Adipose tissue (tissue), 3 donors: Measurements from ENCODE around the gene AKAP12. TPM values are rescaled to one million over a fixed set of nuclear protein-coding genes. Genes with fewer than 3 reads are reported as not detected.
"Not testable (repeated sequence)": the region's sequence is repeated elsewhere in the genome, so short reads cannot be mapped to it uniquely, and the experiment has no call there.

Experiments used
- H3K27ac ChIP-seq: one replicate; pipeline ENCODE4 v1.5.1; 2013; ENCODE audit warnings: low read depth, low read length
- WGBS, 3 donors: extraction: QIAGEN DNeasy Blood & Tissue Kit; methylation state at CpG; one replicate each; pipeline ENCODE4 v1.1.7; 2013; 5-methylcytosine and 5-hydroxymethylcytosine counted together
- polyA plus RNA-seq, 3 donors: library from polyadenylated mRNA; stranded (reverse); fragments of 200-250 nt; gene quantifications; one replicate each; pipeline ENCODE4 v1.2.3, GENCODE V29; 2013
- donor health status: healthy with polysubstance abuse.
- donor health status: Bipolar disorder and iron deficiency.
- donor health status: healthy.

Gene AKAP12
- polyA plus RNA-seq, 3 donors, result 13.4 to 146 (median 56.7) TPM

DNA sequence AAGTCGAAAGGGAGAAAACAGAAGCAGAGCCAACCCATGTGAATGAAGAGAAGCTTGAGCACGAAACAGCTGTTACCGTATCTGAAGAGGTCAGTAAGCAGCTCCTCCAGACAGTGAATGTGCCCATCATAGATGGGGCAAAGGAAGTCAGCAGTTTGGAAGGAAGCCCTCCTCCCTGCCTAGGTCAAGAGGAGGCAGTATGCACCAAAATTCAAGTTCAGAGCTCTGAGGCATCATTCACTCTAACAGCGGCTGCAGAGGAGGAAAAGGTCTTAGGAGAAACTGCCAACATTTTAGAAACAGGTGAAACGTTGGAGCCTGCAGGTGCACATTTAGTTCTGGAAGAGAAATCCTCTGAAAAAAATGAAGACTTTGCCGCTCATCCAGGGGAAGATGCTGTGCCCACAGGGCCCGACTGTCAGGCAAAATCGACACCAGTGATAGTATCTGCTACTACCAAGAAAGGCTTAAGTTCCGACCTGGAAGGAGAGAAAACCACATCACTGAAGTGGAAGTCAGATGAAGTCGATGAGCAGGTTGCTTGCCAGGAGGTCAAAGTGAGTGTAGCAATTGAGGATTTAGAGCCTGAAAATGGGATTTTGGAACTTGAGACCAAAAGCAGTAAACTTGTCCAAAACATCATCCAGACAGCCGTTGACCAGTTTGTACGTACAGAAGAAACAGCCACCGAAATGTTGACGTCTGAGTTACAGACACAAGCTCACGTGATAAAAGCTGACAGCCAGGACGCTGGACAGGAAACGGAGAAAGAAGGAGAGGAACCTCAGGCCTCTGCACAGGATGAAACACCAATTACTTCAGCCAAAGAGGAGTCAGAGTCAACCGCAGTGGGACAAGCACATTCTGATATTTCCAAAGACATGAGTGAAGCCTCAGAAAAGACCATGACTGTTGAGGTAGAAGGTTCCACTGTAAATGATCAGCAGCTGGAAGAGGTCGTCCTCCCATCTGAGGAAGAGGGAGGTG lies 112.9 kb downstream of the AKAP12 start:
- 65 to 81% (median 76%) methylated on average over 19 of the region's 19 CpGs for WGBS, 3 donors

DNA sequence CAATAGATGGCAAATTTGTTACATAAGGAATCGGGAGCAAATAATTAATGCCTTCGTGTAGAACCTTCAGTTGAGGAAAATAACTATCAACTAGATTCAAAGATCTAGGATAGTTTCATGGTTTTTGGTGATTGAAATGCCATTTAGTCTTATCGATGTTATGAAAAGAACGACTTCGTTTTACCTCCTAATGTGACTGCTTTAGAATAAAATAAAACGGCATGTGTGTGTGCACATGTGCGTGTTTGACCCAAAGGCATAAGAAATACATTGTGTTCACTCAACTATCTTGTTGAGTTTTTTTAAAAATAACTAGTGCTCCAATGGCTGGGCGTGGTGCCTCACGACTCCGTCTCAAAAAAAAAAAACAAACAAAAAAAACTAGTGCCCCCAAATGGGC lies 114.0 kb downstream of the AKAP12 start:
- WGBS, 3 donors, result 93 to 97% (median 95%) methylated on average over 10 of the region's 10 CpGs

More for the DNA sequence above, 112.9 kb downstream of the AKAP12 start:
- H3K27ac ChIP-seq, result no peak overlapping the region

GRCh38 chr6:151356983-151357382 lies 117.2 kb downstream of the AKAP12 start:
- not testable (repeated sequence) for H3K27ac ChIP-seq
- 86 to 94% (median 91%) methylated on average over 6 of the region's 6 CpGs for WGBS, 3 donors

More for the DNA sequence above, 114.0 kb downstream of the AKAP12 start:
- H3K27ac ChIP-seq, result no peak overlapping the region

DNA sequence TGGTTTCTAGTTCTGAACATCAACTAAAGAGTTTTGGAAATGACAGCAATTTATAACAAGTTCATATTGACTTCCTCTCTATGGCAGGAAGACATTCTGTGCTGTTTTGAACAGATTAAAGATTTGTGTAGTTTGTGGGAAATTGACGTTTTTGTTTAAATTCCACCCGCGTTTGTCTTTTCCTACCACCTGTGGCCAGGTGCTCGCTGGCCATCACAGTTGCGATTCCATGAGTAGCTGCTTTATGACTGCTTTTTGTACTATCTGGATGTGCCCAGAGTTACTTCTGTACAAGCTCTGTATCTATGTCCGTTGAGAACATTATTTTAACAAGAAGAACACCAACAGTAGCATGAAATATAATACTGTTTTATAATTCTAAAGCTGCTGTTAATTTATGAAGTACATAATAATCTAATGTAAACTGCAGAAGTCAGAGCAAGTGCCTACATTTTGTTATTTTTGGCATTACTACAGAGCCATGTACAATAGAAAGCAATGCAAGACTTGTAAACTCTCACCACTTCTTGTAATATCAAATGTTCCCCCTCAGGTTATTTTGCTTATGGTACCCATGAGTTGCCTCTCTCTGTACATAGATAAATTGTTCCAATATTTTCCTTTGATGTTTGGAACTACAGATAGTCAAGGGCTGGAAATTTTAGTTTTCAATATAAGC lies 118.1 kb downstream of the AKAP12 start:
- H3K27ac ChIP-seq, result no peak overlapping the region
- 51 to 67% (median 59%) methylated on average over 6 of the region's 6 CpGs for WGBS, 3 donors

GRCh38 chr6:151358475-151358874 lies 118.7 kb downstream of the AKAP12 start:
- 92 to 93% (median 92%) methylated on average over 3 of the region's 3 CpGs for WGBS, 3 donors
- H3K27ac ChIP-seq, result no peak overlapping the region

DNA sequence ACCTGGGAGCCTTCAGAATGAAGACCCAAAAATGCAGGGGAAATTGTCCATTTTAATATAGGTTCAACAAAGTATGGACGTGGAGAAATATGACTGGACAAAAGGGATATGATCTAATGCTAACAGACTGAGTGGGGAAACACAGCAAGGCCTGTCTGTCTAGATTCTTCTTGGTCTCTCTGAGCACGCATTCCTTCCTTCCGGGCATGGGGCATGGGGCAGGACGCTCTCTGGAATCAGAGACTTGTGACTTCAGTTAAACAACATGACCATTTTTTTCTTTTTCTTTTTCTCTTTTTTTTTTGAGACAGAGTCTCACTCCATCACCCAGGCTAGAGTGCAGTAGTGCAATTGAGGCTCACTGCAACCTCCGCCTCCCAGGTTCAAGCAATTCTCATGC lies 119.7 kb downstream of the AKAP12 start:
- no peak overlapping the region for H3K27ac ChIP-seq
- WGBS, 3 donors, result 93 to 98% (median 94%) methylated on average over 5 of the region's 5 CpGs

- 94 to 96% (median 94%) methylated on average over 6 of the region's 6 CpGs for WGBS, 3 donors
- no peak overlapping the region for H3K27ac ChIP-seq
Measured at GRCh38 chr6:151365233-151365632, 125.5 kb downstream of the AKAP12 start.

- no peak overlapping the region for H3K27ac ChIP-seq
- WGBS, 3 donors, result 77 to 84% (median 83%) methylated on average over 6 of the region's 6 CpGs
Measured at GRCh38 chr6:151370509-151371078, 130.8 kb downstream of the AKAP12 start.

- WGBS, 3 donors, result 53 to 85% (median 53%) methylated on average over 5 of the region's 5 CpGs
- H3K27ac ChIP-seq, result no peak overlapping the region
Measured at GRCh38 chr6:151372164-151372563, 132.4 kb downstream of the AKAP12 start.

DNA sequence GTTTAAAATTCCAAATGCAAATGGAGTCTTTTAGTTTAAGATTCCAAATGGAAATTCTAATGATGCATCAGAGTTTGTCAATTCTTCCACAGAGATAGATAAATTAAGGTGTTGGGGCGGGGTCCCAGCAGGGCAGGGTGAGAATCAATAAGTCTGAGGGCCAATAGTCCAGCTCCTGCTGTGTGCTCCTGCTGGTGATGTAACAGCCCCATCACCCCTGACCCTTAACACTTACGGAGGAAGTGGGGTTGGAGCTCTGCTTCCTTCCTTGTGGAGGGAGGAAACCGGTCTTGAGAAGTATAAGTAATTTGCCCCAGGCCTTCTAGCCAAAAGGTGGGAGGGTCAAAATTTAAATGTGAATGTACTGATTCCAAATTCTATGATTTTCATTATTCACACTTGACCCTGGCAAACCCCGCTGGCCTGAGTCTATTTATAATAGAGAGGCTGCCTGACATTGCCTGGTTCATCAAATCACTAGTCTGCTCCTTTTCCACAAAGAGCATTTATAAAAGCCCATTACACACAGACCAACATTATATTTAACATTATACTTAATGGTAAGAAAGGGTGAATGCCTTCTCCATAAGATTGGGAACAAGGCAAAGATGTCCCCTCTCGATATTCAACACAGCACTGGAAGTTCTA lies 134.4 kb downstream of the AKAP12 start:
- no peak overlapping the region for H3K27ac ChIP-seq

DNA sequence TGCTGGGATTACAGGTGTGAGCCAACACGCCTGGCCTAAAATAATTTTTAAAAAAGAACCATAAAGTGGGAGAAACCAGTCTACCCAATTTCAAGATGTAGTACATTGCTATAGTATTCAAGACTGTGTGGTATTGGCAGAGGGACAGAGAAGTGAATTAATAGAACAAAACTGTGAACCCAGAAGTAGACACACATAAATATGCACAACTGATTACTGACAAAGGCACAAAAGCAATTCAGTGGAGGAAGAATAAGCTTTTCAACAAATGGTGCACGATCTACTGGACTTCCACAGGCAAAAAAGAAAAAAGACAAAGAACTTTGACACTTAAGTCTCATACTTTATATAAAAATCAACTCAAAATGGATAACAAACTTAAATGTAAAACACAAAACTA lies 136.1 kb downstream of the AKAP12 start:
- WGBS, 3 donors, result 91 to 98% (median 96%) methylated on average over 2 of the region's 2 CpGs
- H3K27ac ChIP-seq, result no peak overlapping the region

More for the DNA sequence above, 134.4 kb downstream of the AKAP12 start:
- WGBS, 3 donors, result 49 to 81% (median 52%) methylated on average over 5 of the region's 5 CpGs

DNA sequence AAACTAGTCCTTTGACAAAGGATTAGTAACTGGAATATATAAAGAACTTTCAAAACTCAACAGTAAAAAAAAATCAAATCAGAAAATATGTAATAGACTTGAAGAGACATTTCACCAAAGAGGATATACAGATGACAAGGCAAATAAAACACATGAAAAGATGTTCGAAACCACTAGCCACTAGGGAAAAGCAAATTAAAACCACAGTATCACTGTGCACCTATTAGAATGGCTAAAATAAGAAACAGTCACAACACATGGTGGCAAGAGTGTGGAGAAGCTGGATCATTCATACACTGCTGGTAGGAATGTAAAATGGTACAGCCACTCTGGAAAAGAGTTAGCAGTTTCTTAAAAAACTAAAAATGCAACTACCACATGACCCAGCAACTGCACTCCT lies 136.7 kb downstream of the AKAP12 start:
- WGBS, 3 donors, result 62 to 92% (median 70%) methylated on average over 1 of the region's 1 CpG

GRCh38 chr6:151377095-151377494 lies 137.3 kb downstream of the AKAP12 start:
- no peak overlapping the region for H3K27ac ChIP-seq
- WGBS, 3 donors, result 83 to 96% (median 84%) methylated on average over 3 of the region's 3 CpGs

More for the DNA sequence above, 136.7 kb downstream of the AKAP12 start:
- H3K27ac ChIP-seq, result no peak overlapping the region

DNA sequence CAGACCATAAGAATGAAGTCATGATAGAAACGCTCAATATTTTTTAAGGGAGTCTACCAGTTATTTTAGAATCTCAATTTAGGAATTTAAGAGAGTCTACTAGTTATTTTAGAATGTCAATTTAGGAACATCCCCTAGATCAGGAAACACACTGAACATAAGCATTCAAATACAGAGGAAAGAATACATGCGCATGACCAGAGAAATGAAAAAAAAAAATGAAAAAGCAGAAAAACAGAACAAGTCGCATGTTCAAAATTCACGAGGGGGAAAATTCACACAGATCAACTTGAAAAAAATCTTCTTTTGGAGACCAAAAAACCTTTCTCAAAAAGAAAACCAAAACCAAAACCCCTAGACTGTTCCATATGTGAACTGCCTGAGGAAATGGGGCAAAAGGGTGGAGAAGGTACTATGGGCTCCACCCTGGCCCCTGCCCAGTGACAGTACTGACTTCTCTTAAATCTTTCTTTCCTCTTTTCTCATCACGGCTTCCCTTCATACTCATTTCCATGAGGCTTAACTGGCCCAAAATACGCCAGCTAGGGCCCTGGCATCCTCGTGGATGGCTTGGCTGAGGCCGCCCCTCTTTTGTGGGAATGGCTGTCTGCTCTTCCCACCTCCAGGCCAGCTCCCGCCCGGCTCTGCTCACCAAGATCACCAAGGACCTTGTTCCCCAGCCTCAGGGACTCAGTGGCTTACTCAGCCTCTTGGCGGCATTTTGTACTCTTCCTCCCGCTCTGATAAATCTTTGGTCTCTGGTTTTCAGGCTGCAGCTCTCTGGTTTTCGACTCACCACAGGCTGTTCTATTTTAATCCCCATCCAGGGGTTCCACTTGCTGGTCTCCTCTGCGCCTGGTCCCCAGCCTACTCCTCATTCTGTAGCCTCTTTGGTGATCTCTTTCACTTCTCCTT lies 140.4 kb downstream of the AKAP12 start:
- H3K27ac ChIP-seq, result no peak overlapping the region
- 68 to 89% (median 75%) methylated on average over 14 of the region's 14 CpGs for WGBS, 3 donors

DNA sequence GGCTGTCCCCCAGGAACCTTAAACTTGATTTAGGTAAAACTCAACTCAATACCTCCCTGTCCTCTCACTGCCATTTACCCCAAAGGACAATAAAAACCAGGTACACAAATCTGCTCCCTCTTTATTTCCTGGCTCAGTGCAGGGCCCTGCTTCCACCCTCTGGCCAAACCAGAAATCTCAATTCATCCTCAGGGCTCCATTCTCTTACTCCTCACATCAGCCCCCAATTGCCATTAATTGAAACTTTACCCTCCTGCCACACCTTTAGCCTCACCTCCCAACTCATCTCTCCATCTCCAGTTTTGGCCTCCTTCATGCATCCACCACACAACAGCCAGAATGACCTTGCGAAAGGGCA lies 141.1 kb downstream of the AKAP12 start:
- H3K27ac ChIP-seq, result no peak overlapping the region
- 92 to 100% (median 95%) methylated on average over 1 of the region's 1 CpG for WGBS, 3 donors

DNA sequence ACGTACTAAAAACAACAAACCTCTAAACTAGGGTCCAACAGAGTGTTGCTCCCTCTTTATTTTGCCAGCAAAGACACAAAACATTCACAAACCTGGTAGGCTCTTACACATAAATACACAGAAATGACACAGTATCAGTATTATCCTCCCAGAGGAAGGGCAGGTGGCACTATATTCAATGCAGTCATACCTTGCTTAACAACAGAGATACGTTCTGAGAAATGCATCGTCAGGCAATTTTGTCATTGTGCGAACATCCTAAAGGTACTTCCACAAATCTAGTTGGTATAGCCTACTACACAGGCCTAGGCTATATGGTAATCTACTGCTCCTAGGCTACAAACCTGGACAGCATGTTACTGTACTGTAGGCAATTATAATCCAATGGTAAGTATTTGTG lies 142.0 kb downstream of the AKAP12 start:
- 79 to 85% (median 82%) methylated on average over 4 of the region's 4 CpGs for WGBS, 3 donors
- no peak overlapping the region for H3K27ac ChIP-seq

DNA sequence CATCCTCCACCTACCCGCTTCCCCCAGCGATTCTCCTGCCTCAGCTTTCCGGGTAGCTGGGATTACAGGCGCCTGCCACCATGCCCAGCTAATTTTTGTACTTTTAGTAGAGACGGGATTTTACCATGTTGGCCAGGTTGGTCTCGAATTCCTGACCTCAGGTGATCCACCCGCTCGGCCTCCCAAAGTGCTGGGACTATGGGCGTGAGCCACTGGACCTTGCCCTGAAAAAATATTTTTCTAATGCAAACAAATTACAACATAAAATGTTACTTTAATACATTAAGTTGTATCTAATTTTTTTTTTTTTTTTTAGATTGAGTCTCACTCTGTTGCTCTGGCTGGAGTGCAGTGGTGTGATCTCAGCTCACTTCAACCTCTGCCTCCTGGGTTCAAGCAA lies 142.9 kb downstream of the AKAP12 start:
- not testable (repeated sequence) for H3K27ac ChIP-seq
- 96 to 98% (median 98%) methylated on average over 9 of the region's 9 CpGs for WGBS, 3 donors

GRCh38 chr6:151384151-151384550 lies 144.4 kb downstream of the AKAP12 start:
- WGBS, 3 donors, result 90 to 95% (median 93%) methylated on average over 5 of the region's 5 CpGs
- no peak overlapping the region for H3K27ac ChIP-seq
